Common myeloid progenitor, CD34-positive (primary cell): ENCODE data around the gene NOA1.
"Not testable (repeated sequence)": the region's sequence is repeated elsewhere in the genome, so short reads cannot be mapped to it uniquely, and the experiment has no call there.

ENCODE experiments used
- CTCF ChIA-PET: fragments of 350-600 bp; sonication (Branson Sonifier 250); formaldehyde crosslinking; loops from one replicate; lab custom pipeline; 2021; ENCODE audit warnings: antibody characterized with exemption; lab: Charles Lee
- POLR2A ChIA-PET: fragments of 350-600 bp; sonication (Branson Sonifier 250); formaldehyde crosslinking; loops from one replicate; lab custom pipeline; 2021; ENCODE audit warnings: antibody characterized with exemption; lab: Charles Lee
- DNase-seq, 3 donors: peaks; one replicate each; pipeline versions ENCODE4 v3.0.0 to v3.0.0-alpha.2; 2013
- H3K27ac ChIP-seq, 2 experiments: 1 replicate in 1 of 2; 2 replicates in 1 of 2; pipeline ENCODE4 v1.7.0; 2013; ENCODE audit warnings: inconsistent platforms in 2 of 2, low read length in 2 of 2, mild to moderate bottlenecking in 2 of 2, low read depth in 1 of 2, moderate library complexity in 1 of 2; ENCODE audit not compliant: severe bottlenecking in 2 of 2, insufficient read depth in 1 of 2, poor library complexity in 1 of 2
- H3K27me3 ChIP-seq, 5 experiments: replicated peaks in 2 of 5; 1 replicate in 3 of 5; 2 replicates in 2 of 5; pipeline versions ENCODE4 v1.6.1 to v1.7.0; 2013; ENCODE audit warnings: low read length in 4 of 5, mild to moderate bottlenecking in 2 of 5, moderate library complexity in 2 of 5, inconsistent platforms in 1 of 5; ENCODE audit not compliant: insufficient read depth in 5 of 5, control insufficient read depth in 4 of 5
- H3K36me3 ChIP-seq, 4 experiments: 1 replicate in 2 of 4; 2 replicates in 2 of 4; pipeline versions ENCODE4 v1.6.1 to v1.7.0; 2013; ENCODE audit warnings: low read length in 3 of 4, control low read depth in 1 of 4, mild to moderate bottlenecking in 1 of 4; ENCODE audit not compliant: control insufficient read depth in 4 of 4, insufficient read depth in 4 of 4
- H3K4me1 ChIP-seq, 4 experiments: 1 replicate in 3 of 4; 2 replicates in 1 of 4; pipeline versions ENCODE4 v1.6.1 to v1.7.1; 2013; ENCODE audit warnings: low read length in 3 of 4, mild to moderate bottlenecking in 3 of 4, control low read depth in 1 of 4, inconsistent platforms in 1 of 4, moderate library complexity in 1 of 4; ENCODE audit not compliant: control insufficient read depth in 4 of 4, insufficient read depth in 4 of 4; ENCODE audit errors: control extremely low read depth in 1 of 4
- H3K4me3 ChIP-seq, 7 experiments: 1 replicate in 4 of 7; 2 replicates in 3 of 7; pipeline versions ENCODE4 v1.5.1 to v1.7.0; 2013; ENCODE audit warnings: mild to moderate bottlenecking in 7 of 7, low read length in 6 of 7, moderate library complexity in 6 of 7, inconsistent platforms in 2 of 7, low read depth in 2 of 7, control low read depth in 1 of 7; ENCODE audit not compliant: insufficient read depth in 4 of 7, control insufficient read depth in 1 of 7; ENCODE audit errors: extremely low read depth in 1 of 7
- H3K9me3 ChIP-seq, 5 experiments: 1 replicate in 4 of 5; 2 replicates in 1 of 5; pipeline versions ENCODE4 v1.6.1 to v1.7.1; 2013; ENCODE audit warnings: low read length in 4 of 5, mild to moderate bottlenecking in 2 of 5, inconsistent platforms in 1 of 5, low read depth in 1 of 5, moderate library complexity in 1 of 5; ENCODE audit not compliant: control insufficient read depth in 4 of 5, insufficient read depth in 2 of 5; ENCODE audit errors: control extremely low read depth in 1 of 5
- WGBS: methylation state at CpG from one replicate; pipeline ENCODE4 v1.1.5; 2013; ENCODE audit not compliant: insufficient coverage; 5-methylcytosine and 5-hydroxymethylcytosine counted together

The NOA1 gene

GRCh38 chr4:56940971-56941370 is 36.4 kb downstream of the NOA1 start:
- no peak overlapping the region for H3K4me3 ChIP-seq
- H3K36me3 ChIP-seq, result peaks cover 4 to 29% (median 12%) of the 10 kb centered on the region in 4 experiments
- CTCF ChIA-PET, result interaction anchor here (0.6 to 1.5 kb wide), 3 partner anchors 15 to 19 kb away, joined by 3 to 7 read pairs (median 4); no protein-coding TSS in a partner anchor
- H3K9me3 ChIP-seq, result no peaks in the 10 kb centered on the region
- H3K27ac ChIP-seq, result no peak overlapping the region
- POLR2A ChIA-PET, result no interaction called here
- DNase-seq, result no peak
- H3K4me1 ChIP-seq, result no peaks in the 10 kb centered on the region
- H3K27me3 ChIP-seq, result no peaks in the 10 kb centered on the region

DNA sequence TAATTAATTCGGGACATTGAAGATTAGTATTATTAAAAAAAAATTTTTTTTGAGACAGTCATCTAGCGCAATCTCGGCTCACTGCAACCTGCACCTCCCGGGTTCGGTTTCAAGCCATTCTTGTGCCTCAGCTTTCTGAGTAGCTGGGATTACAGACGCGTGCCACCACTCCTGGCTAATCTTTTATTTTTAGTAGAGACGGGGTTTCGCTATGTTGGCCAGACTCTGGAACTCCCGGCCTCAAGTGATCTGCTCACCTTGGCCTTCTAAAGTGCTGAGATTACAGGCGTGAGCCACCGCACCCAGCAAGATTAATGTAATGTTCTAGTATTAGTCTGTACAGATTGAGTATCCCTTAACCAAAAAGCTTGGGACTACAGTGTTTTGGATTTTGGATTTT is 37.0 kb downstream of the NOA1 start:
- Histone ChIP-seq H3K36me3 (peaks cover 4 to 29% (median 12%) of the 10 kb centered on the region in 4 experiments), H3K4me1 (no peaks in the 10 kb centered on the region), H3K9me3 (no peaks in the 10 kb centered on the region), H3K27me3 (no peaks in the 10 kb centered on the region), H3K27ac (no peak overlapping the region), H3K4me3 (no peak overlapping the region)
- ChIA-PET CTCF (interaction anchor here (0.6 to 1.2 kb wide), 2 partner anchors 9 to 16 kb away, joined by 3 to 4 read pairs; no protein-coding TSS in a partner anchor), POLR2A (no interaction called here)
- 98% methylated on average over 6 of the region's 12 CpGs for WGBS
- DNase-seq, result no peak

DNA sequence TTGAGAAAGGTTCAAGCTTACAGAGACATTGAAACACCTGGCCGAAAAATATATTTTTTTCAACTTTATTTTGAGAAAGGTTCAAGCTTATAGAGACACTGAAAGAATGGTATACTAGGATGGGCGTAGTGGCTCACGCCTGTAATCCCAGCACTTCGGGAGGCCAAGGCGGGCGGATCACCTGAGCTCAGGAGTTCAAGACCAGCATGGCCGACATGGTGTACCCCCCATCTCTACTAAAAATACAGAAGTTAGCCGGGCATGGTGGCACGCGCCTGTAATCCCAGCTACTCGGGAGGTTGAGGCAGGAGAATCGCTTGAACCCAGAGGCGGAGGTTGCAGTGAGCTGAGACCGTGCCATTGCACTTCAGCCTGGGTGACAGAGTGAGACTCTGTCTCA is 37.6 kb downstream of the NOA1 start:
- POLR2A ChIA-PET, H3K27me3 ChIP-seq, DNase-seq, H3K4me1 ChIP-seq, H3K4me3 ChIP-seq, H3K9me3 ChIP-seq, H3K27ac ChIP-seq: not testable (repeated sequence)
- 97% methylated on average over 6 of the region's 14 CpGs for WGBS
- peaks cover 6 to 29% (median 12%) of the 10 kb centered on the region in 4 experiments for H3K36me3 ChIP-seq
- CTCF ChIA-PET, result interaction anchor here (1.2 kb wide), 1 partner anchor 9 kb away, joined by 3 read pairs; no protein-coding TSS in a partner anchor

DNA sequence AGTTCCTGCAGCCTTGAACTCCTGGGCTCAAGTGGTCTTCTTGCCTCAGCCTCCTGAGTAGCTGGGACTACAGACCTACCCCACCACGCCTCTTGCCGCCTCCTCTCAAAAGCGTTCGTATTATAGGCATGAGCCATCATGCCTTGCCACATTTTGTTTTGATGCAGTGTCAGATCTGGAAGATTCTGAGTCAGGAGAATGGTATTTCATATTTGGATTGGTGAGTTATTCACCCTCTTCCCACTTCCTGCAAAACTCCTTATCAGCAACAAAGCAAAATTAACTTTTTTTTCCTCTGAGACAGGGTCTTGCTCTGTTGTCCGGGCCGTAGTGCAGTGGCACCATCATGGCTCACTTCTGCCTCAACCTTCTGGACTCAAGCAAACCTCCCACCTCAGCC is 40.1 kb downstream of the NOA1 start:
- ChIA-PET POLR2A (no interaction called here), CTCF (interaction anchor here (2.1 kb wide), 1 partner anchor 11 kb away, joined by 6 read pairs; no protein-coding TSS in a partner anchor)
- H3K27me3 ChIP-seq, result no peaks in the 10 kb centered on the region
- H3K36me3 ChIP-seq, result peaks cover 6 to 36% (median 14%) of the 10 kb centered on the region in 4 experiments
- WGBS, result 93% methylated on average over 4 of the region's 6 CpGs
- H3K27ac ChIP-seq, result no peak overlapping the region
- no peaks in the 10 kb centered on the region for H3K4me1 ChIP-seq
- H3K4me3 ChIP-seq, result no peak overlapping the region
- DNase-seq, result no peak
- H3K9me3 ChIP-seq, result no peaks in the 10 kb centered on the region

- ChIA-PET POLR2A (no interaction called here), CTCF (interaction anchor here (0.7 to 1.6 kb wide), 3 partner anchors 30 to 318 kb away, joined by 3 read pairs; partner anchors contain the start of gene POLR2B)
- Histone ChIP-seq H3K4me3 (no peak overlapping the region), H3K27ac (no peak overlapping the region), H3K9me3 (no peaks in the 10 kb centered on the region), H3K4me1 (no peaks in the 10 kb centered on the region), H3K27me3 (no peaks in the 10 kb centered on the region), H3K36me3 (peaks cover 28 to 48% (median 34%) of the 10 kb centered on the region in 4 experiments)
- DNase-seq, result no peak
- 96% methylated on average over 2 of the region's 4 CpGs for WGBS
These were observed 45.5 kb downstream of the NOA1 start for GRCh38 chr4:56931924-56932323.

GRCh38 chr4:56930638-56931037 is 46.8 kb downstream of the NOA1 start:
- 100% methylated on average over 7 of the region's 7 CpGs for WGBS
- H3K27ac ChIP-seq, result no peak overlapping the region
- no peak overlapping the region for H3K4me3 ChIP-seq
- no peaks in the 10 kb centered on the region for H3K4me1 ChIP-seq
- CTCF ChIA-PET, result interaction anchor here (0.8 kb wide), 1 partner anchor 9 kb away, joined by 3 read pairs; no protein-coding TSS in a partner anchor
- no peaks in the 10 kb centered on the region for H3K9me3 ChIP-seq
- POLR2A ChIA-PET, result no interaction called here
- H3K36me3 ChIP-seq, result peaks cover 28 to 50% (median 36%) of the 10 kb centered on the region in 4 experiments
- no peak for DNase-seq
- no peaks in the 10 kb centered on the region for H3K27me3 ChIP-seq

DNA sequence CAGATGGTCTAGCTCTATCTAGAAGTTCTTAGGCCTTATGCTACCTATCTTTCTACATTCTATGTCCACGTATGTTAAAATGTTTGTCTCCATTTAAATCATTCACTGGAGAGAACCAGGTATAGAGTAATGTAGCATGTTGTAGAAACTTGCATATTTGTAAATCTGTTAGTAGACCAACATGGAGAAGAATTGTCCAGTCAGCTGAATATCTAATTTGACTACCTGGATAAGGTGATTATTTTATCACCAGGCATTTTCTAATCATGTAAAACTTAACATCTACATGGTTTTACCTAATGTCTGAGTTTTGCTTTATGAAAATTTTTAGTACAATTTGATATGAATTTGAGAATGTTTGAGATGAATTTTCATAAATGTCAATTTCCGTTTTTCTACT is 50.2 kb downstream of the NOA1 start:
- 100% methylated on average over 1 of the region's 2 CpGs for WGBS
- ChIA-PET POLR2A (no interaction called here), CTCF (interaction anchor here (1.2 kb wide), 1 partner anchor 14 kb away, joined by 3 read pairs; no protein-coding TSS in a partner anchor)
- Histone ChIP-seq H3K27me3 (no peaks in the 10 kb centered on the region), H3K4me1 (no peaks in the 10 kb centered on the region), H3K27ac (no peak overlapping the region), H3K9me3 (no peaks in the 10 kb centered on the region), H3K36me3 (peaks cover 37 to 69% (median 50%) of the 10 kb centered on the region in 4 experiments), H3K4me3 (no peak overlapping the region)
- no peak for DNase-seq
